ENCODE data around the gene TBX5. TPM values are rescaled to one million over a fixed set of nuclear protein-coding genes. Genes with fewer than 3 reads are reported as not detected.

TBX5 gene
- total and polyA plus RNA-seq, 7 experiments from 2014 or later: not detected

DNA sequence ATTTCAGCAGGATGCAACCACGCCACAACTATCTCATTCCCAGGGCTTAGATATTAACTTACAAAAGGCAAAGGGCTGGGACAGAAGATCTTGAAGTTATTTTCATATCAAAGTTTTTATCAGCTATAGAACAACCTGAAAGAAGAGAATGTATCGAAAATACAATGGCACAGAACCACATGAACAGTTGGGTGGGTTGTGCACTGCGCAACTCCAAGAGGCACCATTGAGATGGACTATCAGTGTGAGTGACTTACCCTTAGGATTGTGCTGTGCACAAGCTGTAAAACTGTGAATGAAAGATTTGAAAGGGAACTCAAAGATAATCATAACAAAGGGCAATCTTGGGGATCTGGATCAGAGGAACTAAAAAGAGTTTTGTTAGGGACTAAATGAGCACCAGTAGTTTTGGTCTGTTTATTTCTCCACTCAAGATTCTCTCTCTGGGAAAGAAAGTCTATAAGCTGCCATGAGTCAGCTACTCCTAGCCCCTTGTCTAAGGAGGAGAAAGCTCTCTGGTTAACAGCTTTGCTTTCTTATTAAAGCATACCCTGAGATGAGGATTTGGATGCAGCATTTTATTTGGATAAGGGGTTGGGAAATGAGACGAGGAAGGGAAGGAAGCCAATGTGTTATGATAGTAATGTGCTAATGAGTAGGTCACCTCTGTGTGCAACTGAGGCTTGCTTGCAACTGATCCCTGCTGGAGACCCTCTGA is 62.2 kb downstream of the TBX5 start:
- Histone ChIP-seq H3K36me3 (ENCODE audit: control insufficient read depth in 2 of 3, insufficient read depth in 3 of 3, low read length in 3 of 3) (no peaks in the 10 kb centered on the region), H3K4me1 (ENCODE audit: control insufficient read depth in 2 of 2, insufficient read depth in 2 of 2, low read length in 2 of 2) (no peaks in the 10 kb centered on the region), H3K27me3 (ENCODE audit: control insufficient read depth in 2 of 2, insufficient read depth in 2 of 2, low read length in 2 of 2) (peaks cover 0 to 4% of the 10 kb centered on the region in 2 donors), H3K9me3 (ENCODE audit: control insufficient read depth in 2 of 3, low read length in 3 of 3) (no peaks in the 10 kb centered on the region), H3K27ac (ENCODE audit: low read depth, low read length) (no peak overlapping the region), H3K4me3 (ENCODE audit: low read length) (no peak overlapping the region)
- no peak for DNase-seq
- POLR2A ChIA-PET: no interaction called here
- intact Hi-C loops (cut with micrococcal nuclease): no loop called here
- Mint-ChIP-seq H3K36me3 (no peaks in the 10 kb centered on the region), H3K27me3 (peaks cover 0 to 26% (median 9%) of the 10 kb centered on the region in 5 donors), H3K27ac (no peak overlapping the region), H3K4me1 (no peaks in the 10 kb centered on the region), H3K9me3 (peaks cover 0 to 8% (median 3%) of the 10 kb centered on the region in 11 donors), H3K4me3 (no peak overlapping the region)
- CTCF ChIA-PET: no interaction called here
- no peak for ATAC-seq

DNA sequence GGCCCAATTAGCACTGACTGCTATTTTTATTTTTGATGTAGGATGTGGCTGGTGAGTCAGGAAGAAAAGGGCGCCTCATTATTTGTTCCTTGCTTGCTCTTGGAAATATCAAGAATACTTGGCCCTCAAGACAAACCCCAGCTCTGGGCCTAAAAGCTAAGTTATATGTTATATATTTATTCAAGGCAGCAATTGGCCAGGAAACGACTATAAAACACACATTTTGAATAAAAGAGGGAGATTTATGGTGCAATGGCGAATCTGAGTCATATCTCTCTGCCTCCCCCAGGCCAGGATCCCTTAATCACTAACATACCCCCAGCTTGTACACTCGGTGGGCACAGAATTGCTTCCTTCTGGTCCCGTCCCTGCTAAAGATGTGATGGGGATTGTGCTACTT is 63.3 kb downstream of the TBX5 start:
- Mint-ChIP-seq H3K4me3 (no peak overlapping the region), H3K4me1 (no peaks in the 10 kb centered on the region), H3K9me3 (peaks cover 0 to 12% (median 4%) of the 10 kb centered on the region in 11 donors), H3K36me3 (peaks cover 0 to 3% (median 0%) of the 10 kb centered on the region in 5 donors), H3K27ac (no peak overlapping the region), H3K27me3 (peaks cover 0 to 37% (median 14%) of the 10 kb centered on the region in 5 donors)
- Histone ChIP-seq H3K36me3 (ENCODE audit: control insufficient read depth in 2 of 3, insufficient read depth in 3 of 3, low read length in 3 of 3) (no peaks in the 10 kb centered on the region), H3K9me3 (ENCODE audit: control insufficient read depth in 2 of 3, low read length in 3 of 3) (no peaks in the 10 kb centered on the region), H3K27ac (ENCODE audit: low read depth, low read length) (no peak overlapping the region), H3K4me3 (ENCODE audit: low read length) (no peak overlapping the region), H3K27me3 (ENCODE audit: control insufficient read depth in 2 of 2, insufficient read depth in 2 of 2, low read length in 2 of 2) (peaks cover 0 to 4% of the 10 kb centered on the region in 2 donors), H3K4me1 (ENCODE audit: control insufficient read depth in 2 of 2, insufficient read depth in 2 of 2, low read length in 2 of 2) (no peaks in the 10 kb centered on the region)
- ChIA-PET POLR2A (no interaction called here), CTCF (no interaction called here)
- intact Hi-C loops (cut with micrococcal nuclease): no loop called here
- ATAC-seq (no peak), DNase-seq (no peak)

DNA sequence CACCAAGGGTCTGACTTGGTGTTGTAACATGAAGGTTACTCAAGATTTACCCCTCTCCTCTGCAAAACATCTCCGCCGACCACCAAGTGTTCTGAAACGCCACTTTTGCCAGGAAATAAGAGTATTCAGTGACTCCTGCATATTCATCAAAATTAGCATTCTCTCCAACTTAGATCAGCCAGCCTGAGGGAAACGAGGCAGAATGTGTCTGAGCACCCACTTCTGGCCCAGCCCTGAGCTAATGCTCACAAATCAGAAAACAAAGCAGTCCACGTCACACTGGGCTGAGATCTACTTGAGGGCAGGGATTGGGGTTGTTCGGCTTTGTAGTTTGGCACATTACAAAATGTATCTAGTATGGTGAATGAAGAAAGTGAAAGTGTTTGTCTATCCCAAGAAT is 64.3 kb downstream of the TBX5 start:
- Histone ChIP-seq H3K4me1 (ENCODE audit: control insufficient read depth in 2 of 2, insufficient read depth in 2 of 2, low read length in 2 of 2) (no peaks in the 10 kb centered on the region), H3K27ac (ENCODE audit: low read depth, low read length) (no peak overlapping the region), H3K4me3 (ENCODE audit: low read length) (no peak overlapping the region), H3K36me3 (ENCODE audit: control insufficient read depth in 2 of 3, insufficient read depth in 3 of 3, low read length in 3 of 3) (no peaks in the 10 kb centered on the region), H3K27me3 (ENCODE audit: control insufficient read depth in 2 of 2, insufficient read depth in 2 of 2, low read length in 2 of 2) (peaks cover 0 to 4% of the 10 kb centered on the region in 2 donors), H3K9me3 (ENCODE audit: control insufficient read depth in 2 of 3, low read length in 3 of 3) (no peaks in the 10 kb centered on the region)
- Mint-ChIP-seq H3K27ac (no peak overlapping the region), H3K36me3 (peaks cover 0 to 3% (median 0%) of the 10 kb centered on the region in 5 donors), H3K9me3 (peaks cover 0 to 19% (median 4%) of the 10 kb centered on the region in 11 donors), H3K27me3 (peaks cover 0 to 47% (median 22%) of the 10 kb centered on the region in 5 donors), H3K4me3 (no peak overlapping the region), H3K4me1 (no peaks in the 10 kb centered on the region)
- ATAC-seq (no peak), DNase-seq (no peak)
- intact Hi-C loops (cut with micrococcal nuclease): no loop called here
- POLR2A ChIA-PET: no interaction called here
- CTCF ChIA-PET: no interaction called here

DNA sequence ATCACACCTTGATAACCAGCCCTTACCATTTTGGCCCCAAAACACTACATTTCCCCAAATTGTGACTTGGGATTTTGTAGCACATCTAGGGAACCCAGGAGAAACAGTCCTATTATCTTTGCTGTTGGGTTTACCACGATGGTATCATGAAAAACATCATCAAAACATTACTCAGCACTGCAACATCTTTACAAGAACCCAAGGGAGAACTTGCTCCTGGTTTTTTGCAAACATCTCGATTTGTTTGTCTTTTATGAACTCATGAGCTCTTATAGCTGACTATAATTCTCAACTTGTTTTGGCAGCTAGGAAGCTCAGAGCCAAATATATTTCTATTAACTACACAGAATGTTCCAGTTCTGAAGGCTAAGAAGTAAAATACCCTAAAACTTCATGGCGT is 65.7 kb downstream of the TBX5 start:
- Histone ChIP-seq H3K27me3 (ENCODE audit: control insufficient read depth in 2 of 2, insufficient read depth in 2 of 2, low read length in 2 of 2) (peaks cover 0 to 4% of the 10 kb centered on the region in 2 donors), H3K36me3 (ENCODE audit: control insufficient read depth in 2 of 3, insufficient read depth in 3 of 3, low read length in 3 of 3) (no peaks in the 10 kb centered on the region), H3K4me1 (ENCODE audit: control insufficient read depth in 2 of 2, insufficient read depth in 2 of 2, low read length in 2 of 2) (no peaks in the 10 kb centered on the region), H3K27ac (ENCODE audit: low read depth, low read length) (no peak overlapping the region), H3K4me3 (ENCODE audit: low read length) (no peak overlapping the region), H3K9me3 (ENCODE audit: control insufficient read depth in 2 of 3, low read length in 3 of 3) (no peaks in the 10 kb centered on the region)
- Mint-ChIP-seq H3K4me3 (no peak overlapping the region), H3K4me1 (no peaks in the 10 kb centered on the region), H3K9me3 (peaks cover 0 to 21% (median 4%) of the 10 kb centered on the region in 11 donors), H3K36me3 (peaks cover 0 to 3% (median 0%) of the 10 kb centered on the region in 5 donors), H3K27me3 (peaks cover 0 to 51% (median 25%) of the 10 kb centered on the region in 5 donors), H3K27ac (no peak overlapping the region)
- intact Hi-C loops (cut with micrococcal nuclease): no loop called here
- DNase-seq (no peak), ATAC-seq (no peak)
- ChIA-PET CTCF (no interaction called here), POLR2A (no interaction called here)

DNA sequence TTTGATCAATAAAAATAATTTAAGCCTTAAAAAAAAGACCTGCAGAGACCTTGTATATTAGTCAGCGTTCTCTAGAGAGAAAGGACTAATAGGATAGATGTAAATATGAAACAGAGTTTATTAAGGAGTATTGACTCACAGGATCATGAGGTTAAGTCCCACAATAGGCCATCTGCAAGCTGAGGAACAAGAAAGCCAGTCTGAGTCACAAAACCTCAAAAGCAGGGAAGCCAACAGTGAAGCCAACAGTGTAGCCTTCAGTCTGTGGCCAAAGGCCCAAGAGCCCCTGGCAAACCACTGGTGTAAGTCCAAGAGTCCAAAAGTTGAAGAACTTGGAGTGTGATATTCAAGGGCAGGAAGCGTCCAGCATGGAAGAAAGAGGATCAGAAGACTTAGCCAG is 66.3 kb downstream of the TBX5 start:
- Histone ChIP-seq H3K4me1 (ENCODE audit: control insufficient read depth in 2 of 2, insufficient read depth in 2 of 2, low read length in 2 of 2) (no peaks in the 10 kb centered on the region), H3K27me3 (ENCODE audit: control insufficient read depth in 2 of 2, insufficient read depth in 2 of 2, low read length in 2 of 2) (peaks cover 0 to 4% of the 10 kb centered on the region in 2 donors), H3K9me3 (ENCODE audit: control insufficient read depth in 2 of 3, low read length in 3 of 3) (no peaks in the 10 kb centered on the region), H3K36me3 (ENCODE audit: control insufficient read depth in 2 of 3, insufficient read depth in 3 of 3, low read length in 3 of 3) (no peaks in the 10 kb centered on the region), H3K27ac (ENCODE audit: low read depth, low read length) (no peak overlapping the region), H3K4me3 (ENCODE audit: low read length) (no peak overlapping the region)
- peaks cover 0 to 55% (median 25%) of the 10 kb centered on the region in 5 donors for H3K27me3 Mint-ChIP-seq
- POLR2A ChIA-PET: no interaction called here
- no peak overlapping the region for H3K4me3 Mint-ChIP-seq
- peaks cover 0 to 21% (median 4%) of the 10 kb centered on the region in 11 donors for H3K9me3 Mint-ChIP-seq
- CTCF ChIA-PET: no interaction called here
- no peak for ATAC-seq
- no peaks in the 10 kb centered on the region for H3K4me1 Mint-ChIP-seq
- intact Hi-C loops (cut with micrococcal nuclease): no loop called here
- peaks cover 0 to 3% (median 0%) of the 10 kb centered on the region in 5 donors for H3K36me3 Mint-ChIP-seq
- H3K27ac Mint-ChIP-seq: no peak overlapping the region
- no peak for DNase-seq

DNA sequence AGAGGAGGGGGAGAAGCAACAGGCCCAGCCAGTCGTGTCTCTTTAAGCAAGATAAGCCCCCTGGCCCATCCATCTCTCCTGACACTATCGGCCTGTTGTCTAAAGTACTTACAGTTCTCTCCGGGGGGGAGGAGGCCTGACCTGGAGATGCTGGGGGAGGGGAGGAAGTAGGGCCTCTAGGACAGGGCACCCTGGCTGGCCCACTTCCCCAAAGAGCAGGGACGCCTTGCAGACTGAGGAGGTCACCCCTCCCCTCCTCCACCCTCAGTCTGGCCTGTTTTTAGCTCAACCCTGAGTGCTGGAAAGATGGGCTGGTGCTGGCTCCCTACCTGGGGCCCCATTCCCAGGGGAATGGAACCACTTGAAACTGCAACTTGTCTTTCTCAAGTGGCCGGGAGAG is 70.3 kb downstream of the TBX5 start:
- H3K36me3 Mint-ChIP-seq: peaks cover 0 to 8% (median 0%) of the 10 kb centered on the region in 5 donors
- no peaks in the 10 kb centered on the region for H3K36me3 ChIP-seq (ENCODE audit: control insufficient read depth in 2 of 3, insufficient read depth in 3 of 3, low read length in 3 of 3)

DNA sequence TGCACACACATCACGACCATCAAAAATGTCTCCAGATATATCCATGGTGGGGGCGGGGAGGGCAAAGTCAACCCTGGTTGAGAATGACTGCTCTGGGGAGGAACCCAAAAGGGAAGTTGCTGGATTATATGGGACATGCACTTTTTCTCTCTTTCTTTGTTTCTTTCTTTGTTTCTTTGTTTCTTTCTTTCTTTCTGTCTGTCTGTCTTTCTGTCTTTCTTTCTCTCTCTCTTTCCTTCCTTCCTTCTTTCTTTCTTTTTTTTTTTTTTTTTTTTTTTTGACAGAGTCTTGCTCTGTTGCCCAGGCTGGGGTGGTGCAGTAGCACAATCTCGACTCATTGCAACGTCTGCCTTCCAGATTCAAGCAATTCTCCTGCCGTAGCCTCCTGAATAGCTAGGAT is 71.5 kb downstream of the TBX5 start:
- intact Hi-C loops (cut with micrococcal nuclease): no loop called here
- Mint-ChIP-seq H3K36me3 (peaks cover 0 to 8% (median 0%) of the 10 kb centered on the region in 5 donors), H3K27me3 (peaks cover 0 to 57% (median 16%) of the 10 kb centered on the region in 5 donors), H3K4me3 (no peak overlapping the region), H3K4me1 (no peaks in the 10 kb centered on the region), H3K27ac (no peak overlapping the region), H3K9me3 (peaks cover 3 to 25% (median 10%) of the 10 kb centered on the region in 11 donors)
- H3K9me3 ChIP-seq (ENCODE audit: control insufficient read depth in 2 of 3, low read length in 3 of 3): no peaks in the 10 kb centered on the region
- no peak for ATAC-seq
- no peak for DNase-seq
- no peaks in the 10 kb centered on the region for H3K27me3 ChIP-seq (ENCODE audit: control insufficient read depth in 2 of 2, insufficient read depth in 2 of 2, low read length in 2 of 2)
- CTCF ChIA-PET: no interaction called here
- no peak overlapping the region for H3K27ac ChIP-seq (ENCODE audit: low read depth, low read length)
- no peaks in the 10 kb centered on the region for H3K4me1 ChIP-seq (ENCODE audit: control insufficient read depth in 2 of 2, insufficient read depth in 2 of 2, low read length in 2 of 2)
- POLR2A ChIA-PET: no interaction called here
- H3K36me3 ChIP-seq (ENCODE audit: control insufficient read depth in 2 of 3, insufficient read depth in 3 of 3, low read length in 3 of 3): no peaks in the 10 kb centered on the region
- H3K4me3 ChIP-seq (ENCODE audit: low read length): no peak overlapping the region

More for the DNA sequence above, 70.3 kb downstream of the TBX5 start:
- Histone ChIP-seq H3K4me1 (ENCODE audit: control insufficient read depth in 2 of 2, insufficient read depth in 2 of 2, low read length in 2 of 2) (no peaks in the 10 kb centered on the region), H3K9me3 (ENCODE audit: control insufficient read depth in 2 of 3, low read length in 3 of 3) (no peaks in the 10 kb centered on the region), H3K27ac (ENCODE audit: low read depth, low read length) (no peak overlapping the region), H3K4me3 (ENCODE audit: low read length) (no peak overlapping the region), H3K27me3 (ENCODE audit: control insufficient read depth in 2 of 2, insufficient read depth in 2 of 2, low read length in 2 of 2) (no peaks in the 10 kb centered on the region)
- intact Hi-C loops (cut with micrococcal nuclease): no loop called here
- ATAC-seq (no peak), DNase-seq (no peak)
- H3K27me3 Mint-ChIP-seq: peaks cover 0 to 57% (median 16%) of the 10 kb centered on the region in 5 donors
- H3K4me3 Mint-ChIP-seq: no peak overlapping the region
- CTCF ChIA-PET: no interaction called here
- peaks cover 3 to 21% (median 8%) of the 10 kb centered on the region in 11 donors for H3K9me3 Mint-ChIP-seq
- no peaks in the 10 kb centered on the region for H3K4me1 Mint-ChIP-seq
- POLR2A ChIA-PET: no interaction called here
- no peak overlapping the region for H3K27ac Mint-ChIP-seq
